H9 (cell line): Measurements from ENCODE around the gene KIF5C. TPM values are rescaled to one million over a fixed set of nuclear protein-coding genes. Genes with fewer than 3 reads are reported as not detected.

Experiments
- DNase-seq: peaks from one replicate; pipeline ENCODE4 v3.0.0-alpha.2; 2017
- H2AFZ ChIP-seq: one replicate; pipeline ENCODE4 v1.6.1; 2013; ENCODE audit warnings: mild to moderate bottlenecking, low read length, control low read depth, moderate library complexity
- H2AK5ac ChIP-seq: 2 replicates; pipeline ENCODE4 v1.6.1; 2013; ENCODE audit warnings: low read length, control low read depth, mixed read lengths; ENCODE audit not compliant: insufficient read length
- H2BK120ac ChIP-seq: one replicate; pipeline ENCODE4 v1.6.1; 2013; ENCODE audit warnings: low read depth, mild to moderate bottlenecking, low read length, control low read depth, inconsistent platforms; ENCODE audit not compliant: poor library complexity, severe bottlenecking
- H2BK12ac ChIP-seq: 2 replicates; pipeline ENCODE4 v1.6.1; 2013; ENCODE audit warnings: low read length, control low read depth, mixed read lengths, low read depth; ENCODE audit not compliant: insufficient read length
- H2BK15ac ChIP-seq: 2 replicates; pipeline ENCODE4 v1.6.1; 2013; ENCODE audit warnings: low read depth, low read length, control low read depth
- H2BK20ac ChIP-seq: one replicate; pipeline ENCODE4 v1.6.1; 2013; ENCODE audit warnings: low read depth, mild to moderate bottlenecking, low read length, control low read depth, inconsistent platforms; ENCODE audit not compliant: poor library complexity, severe bottlenecking
- H2BK5ac ChIP-seq: 2 replicates; pipeline ENCODE4 v1.6.1; 2013; ENCODE audit warnings: low read length, control low read depth, mixed read lengths; ENCODE audit not compliant: insufficient read length
- H3K14ac ChIP-seq: 2 replicates; pipeline ENCODE4 v1.6.1; 2013; ENCODE audit warnings: low read length, control low read depth; ENCODE audit not compliant: insufficient read depth
- H3K18ac ChIP-seq: 2 replicates; pipeline ENCODE4 v1.6.1; 2013; ENCODE audit warnings: low read depth, mild to moderate bottlenecking, mixed read lengths, low read length, control low read depth; ENCODE audit not compliant: insufficient read length
- H3K23ac ChIP-seq: 2 replicates; pipeline ENCODE4 v1.6.1; 2013; ENCODE audit warnings: low read length, control low read depth, mixed read lengths, low read depth; ENCODE audit not compliant: insufficient read length
- H3K23me2 ChIP-seq: 2 replicates; pipeline ENCODE4 v1.6.1; 2013; ENCODE audit warnings: low read depth, mild to moderate bottlenecking, mixed read lengths, low read length, control low read depth; ENCODE audit not compliant: insufficient read length, poor library complexity, severe bottlenecking
- H3K27ac ChIP-seq: 2 replicates; pipeline ENCODE4 v1.5.1; 2013; ENCODE audit warnings: low read length, control low read depth, mixed read lengths, low read depth; ENCODE audit not compliant: insufficient read length
- H3K27me3 ChIP-seq: 2 replicates; pipeline ENCODE4 v1.6.1; 2013; ENCODE audit warnings: low read length, control low read depth, inconsistent platforms; ENCODE audit not compliant: insufficient read depth
- H3K4ac ChIP-seq: 2 replicates; pipeline ENCODE4 v1.6.1; 2013; ENCODE audit warnings: low read depth, mild to moderate bottlenecking, control low read depth, inconsistent platforms, low read length, moderate library complexity
- H3K4me1 ChIP-seq: 2 replicates; pipeline ENCODE4 v1.6.1; 2013; ENCODE audit warnings: low read length, control low read depth, inconsistent platforms; ENCODE audit not compliant: insufficient read depth
- H3K4me2 ChIP-seq: 2 replicates; pipeline ENCODE4 v1.6.1; 2013; ENCODE audit warnings: low read length, control low read depth, mixed read lengths; ENCODE audit not compliant: insufficient read length, insufficient read depth
- H3K56ac ChIP-seq: 2 replicates; pipeline ENCODE4 v1.6.1; 2013; ENCODE audit warnings: low read depth, mild to moderate bottlenecking, mixed read lengths, low read length, control low read depth; ENCODE audit not compliant: insufficient read length
- H3K79me1 ChIP-seq: 2 replicates; pipeline ENCODE4 v1.6.1; 2013; ENCODE audit warnings: low read depth, mild to moderate bottlenecking, moderate library complexity, low read length, control low read depth, inconsistent platforms; ENCODE audit not compliant: insufficient read depth, poor library complexity, severe bottlenecking
- H3K79me2 ChIP-seq: 2 replicates; pipeline ENCODE4 v1.6.1; 2013; ENCODE audit warnings: low read length, control low read depth, inconsistent platforms; ENCODE audit not compliant: insufficient read depth
- H3K9ac ChIP-seq: 2 replicates; pipeline ENCODE4 v1.6.1; 2013; ENCODE audit warnings: low read length, control low read depth, mixed read lengths; ENCODE audit not compliant: insufficient read length; ENCODE audit errors: extremely low read depth
- H3K9me3 ChIP-seq: one replicate; pipeline ENCODE4 v1.6.1; 2013; ENCODE audit warnings: low read depth, low read length, inconsistent platforms; ENCODE audit not compliant: control insufficient read depth
- H3T11ph ChIP-seq: one replicate; pipeline ENCODE4 v1.6.1; 2013; ENCODE audit warnings: mild to moderate bottlenecking, low read length, control low read depth, inconsistent platforms
- H4K20me1 ChIP-seq: one replicate; pipeline ENCODE4 v1.6.1; 2013; ENCODE audit not compliant: control insufficient read depth, insufficient read length, insufficient read depth
- H4K5ac ChIP-seq: 2 replicates; pipeline ENCODE4 v1.6.1; 2013; ENCODE audit warnings: low read depth, mild to moderate bottlenecking, mixed read lengths, low read length, control low read depth; ENCODE audit not compliant: insufficient read length
- H4K8ac ChIP-seq: replicated peaks from 2 replicates; pipeline ENCODE4 v1.6.1; 2013; ENCODE audit warnings: low read length, control low read depth, mixed read lengths, low read depth; ENCODE audit not compliant: insufficient read length
- H4K91ac ChIP-seq: 2 replicates; pipeline ENCODE4 v1.6.1; 2013; ENCODE audit warnings: low read depth, mild to moderate bottlenecking, moderate library complexity, mixed read lengths, low read length, control low read depth; ENCODE audit not compliant: insufficient read length
- H3K27ac Mint-ChIP-seq, 3 experiments: 2 replicates in 2 of 3; 3 replicates in 1 of 3; pipeline ENCODE4 v1.8.0; 2020 to 2021; ENCODE audit warnings: mixed read lengths in 3 of 3, mild to moderate bottlenecking in 1 of 3, moderate library complexity in 1 of 3
- H3K27me3 Mint-ChIP-seq: 2 replicates; pipeline ENCODE4 v1.8.0; 2021; ENCODE audit warnings: low read depth, mild to moderate bottlenecking, moderate library complexity, mixed read lengths
- H3K36me3 Mint-ChIP-seq, 3 experiments: 2 replicates in 2 of 3; 3 replicates in 1 of 3; pipeline ENCODE4 v1.8.0; 2020 to 2021; ENCODE audit warnings: low read depth in 3 of 3, mixed read lengths in 3 of 3; ENCODE audit not compliant: insufficient read depth in 1 of 3
- H3K4me1 Mint-ChIP-seq, 2 experiments: 2 replicates each; pipeline ENCODE4 v1.8.0; 2020; ENCODE audit warnings: mixed read lengths in 2 of 2
- H3K4me3 Mint-ChIP-seq, 2 experiments: 2 replicates in 1 of 2; 3 replicates in 1 of 2; pipeline ENCODE4 v1.8.0; 2020 to 2021; ENCODE audit warnings: mild to moderate bottlenecking in 2 of 2, mixed read lengths in 2 of 2, moderate library complexity in 1 of 2
- H3K9me3 Mint-ChIP-seq, 2 experiments: 2 replicates in 1 of 2; 3 replicates in 1 of 2; pipeline ENCODE4 v1.8.0; 2020; ENCODE audit warnings: mild to moderate bottlenecking in 2 of 2, mixed read lengths in 2 of 2, moderate library complexity in 1 of 2
- WGBS: extraction: QIAGEN DNeasy Blood & Tissue Kit; methylation state at CpG from one replicate; pipeline ENCODE4 v1.1.7; 2013; ENCODE audit warnings: missing lambda C conversion rate, low lambda C conversion rate, mixed read lengths; ENCODE audit not compliant: insufficient read length; ENCODE audit errors: extremely low coverage; 5-methylcytosine and 5-hydroxymethylcytosine counted together
- total RNA-seq: library from RNA; stranded (reverse); gene quantifications from 2 replicates; pipeline ENCODE4 v1.2.1, GENCODE V29; 2021
- TF ChIP-seq, protein P1 (sequence below): fragments of 200-600 bp; sonication (generic); conservative IDR thresholded peaks from 3 replicates; pipeline ENCODE4 v1.8.0; 2021; ENCODE audit warnings: antibody characterized with exemption, mild to moderate bottlenecking

The KIF5C gene
- total RNA-seq, 1 experiment from 2014 or later: 52.9 TPM

GRCh38 chr2:149012545-149012944, 137.5 kb downstream of the KIF5C start:
- peaks cover 42 to 66% (median 58%) of the 10 kb centered on the region in 3 experiments for H3K36me3 Mint-ChIP-seq
- Histone ChIP-seq H3K27me3 (no peaks in the 10 kb centered on the region), H3K23me2 (no peaks in the 10 kb centered on the region), H3K27ac (no peak overlapping the region), H2AFZ (no peak overlapping the region), H3K4me1 (no peaks in the 10 kb centered on the region; the same call in 1 of the 2 replicates), H4K20me1 (no peaks in the 10 kb centered on the region), H4K8ac (no peak overlapping the region), H2BK20ac (no peak overlapping the region), H3K4ac (no peak overlapping the region), H3K9me3 (no peaks in the 10 kb centered on the region), H3K4me2 (no peak overlapping the region), H4K91ac (no peak overlapping the region), H4K5ac (no peak overlapping the region), H3K9ac (no peak overlapping the region), H3K18ac (no peak overlapping the region), H2BK15ac (no peak overlapping the region), H3K79me2 (no peaks in the 10 kb centered on the region), H2BK12ac (no peak overlapping the region), H2AK5ac (no peak overlapping the region), H3T11ph (no peak overlapping the region), H2BK120ac (no peak overlapping the region), H3K79me1 (no peaks in the 10 kb centered on the region), H2BK5ac (no peak overlapping the region), H3K23ac (no peak overlapping the region), H3K56ac (no peak overlapping the region), H3K14ac (no peak overlapping the region)
- peaks cover 1% of the 10 kb centered on the region for H3K27me3 Mint-ChIP-seq
- no peak overlapping the region for H3K4me3 Mint-ChIP-seq
- WGBS: no CpG with 5 or more reads among the region's 9 CpGs
- H3K4me1 Mint-ChIP-seq: peaks cover 23 to 24% of the 10 kb centered on the region in 2 experiments
- no peak overlapping the region for H3K27ac Mint-ChIP-seq
- H3K9me3 Mint-ChIP-seq: no peaks in the 10 kb centered on the region
- TF ChIP-seq, protein P1, sequence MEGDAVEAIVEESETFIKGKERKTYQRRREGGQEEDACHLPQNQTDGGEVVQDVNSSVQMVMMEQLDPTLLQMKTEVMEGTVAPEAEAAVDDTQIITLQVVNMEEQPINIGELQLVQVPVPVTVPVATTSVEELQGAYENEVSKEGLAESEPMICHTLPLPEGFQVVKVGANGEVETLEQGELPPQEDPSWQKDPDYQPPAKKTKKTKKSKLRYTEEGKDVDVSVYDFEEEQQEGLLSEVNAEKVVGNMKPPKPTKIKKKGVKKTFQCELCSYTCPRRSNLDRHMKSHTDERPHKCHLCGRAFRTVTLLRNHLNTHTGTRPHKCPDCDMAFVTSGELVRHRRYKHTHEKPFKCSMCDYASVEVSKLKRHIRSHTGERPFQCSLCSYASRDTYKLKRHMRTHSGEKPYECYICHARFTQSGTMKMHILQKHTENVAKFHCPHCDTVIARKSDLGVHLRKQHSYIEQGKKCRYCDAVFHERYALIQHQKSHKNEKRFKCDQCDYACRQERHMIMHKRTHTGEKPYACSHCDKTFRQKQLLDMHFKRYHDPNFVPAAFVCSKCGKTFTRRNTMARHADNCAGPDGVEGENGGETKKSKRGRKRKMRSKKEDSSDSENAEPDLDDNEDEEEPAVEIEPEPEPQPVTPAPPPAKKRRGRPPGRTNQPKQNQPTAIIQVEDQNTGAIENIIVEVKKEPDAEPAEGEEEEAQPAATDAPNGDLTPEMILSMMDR: no peak
- DNase-seq: no peak
